ENCODE measurements around the gene SLC26A11.

- TF ChIP-seq CTCF (IDR thresholded peaks at IDR 0.05), result no peak
- no peak for TF ChIP-seq POLR2A (IDR thresholded peaks at IDR 0.05)
These were observed 12.2 kb upstream of the SLC26A11 start for GRCh38 chr17:80208050-80208449.
